AG09309 (cell line): ENCODE data around the gene SPATA3.
A peak's percentile ranks its signal among the peaks of the same experiment; 100 is the strongest.

ENCODE experiments used
- DNase-seq: peaks from one replicate; pipeline ENCODE4 v3.0.0-alpha.2; 2010; ENCODE audit warnings: low read depth
- H3K4me3 ChIP-seq: 2 replicates; pipeline ENCODE4 v1.5.1; 2011; ENCODE audit warnings: mild to moderate bottlenecking, low read depth, low read length, moderate library complexity; ENCODE audit not compliant: control insufficient read depth
- CTCF ChIP-seq: IDR thresholded peaks from 2 replicates; pipeline ENCODE4 v1.5.1; 2011; ENCODE audit warnings: mild to moderate bottlenecking, low read depth, low read length, inconsistent platforms; ENCODE audit not compliant: insufficient read depth, control insufficient read depth; ENCODE audit errors: missing control alignments

SPATA3 gene

GRCh38 chr2:231052494-231053451, 56.9 kb downstream of the SPATA3 start:
- H3K4me3 ChIP-seq = peak overlapping the region; percentile 55
- DNase-seq = peak; percentile 21
- TF ChIP-seq CTCF = peak; percentile 99

GRCh38 chr2:231053846-231054245, 57.9 kb downstream of the SPATA3 start:
- H3K4me3 ChIP-seq = no peak overlapping the region
- TF ChIP-seq CTCF = no peak
- no peak for DNase-seq

- peak; percentile 99 for TF ChIP-seq CTCF
- peak; percentile 73 for DNase-seq
- peak within 1 kb of the TSS; percentile 96 for H3K4me3 ChIP-seq
Measured at GRCh38 chr2:231056453-231057416, 60.8 kb downstream of the SPATA3 start, which contains the start of gene PSMD1. Gene PSMD1, plus strand, starts transcription at chr2:231056867. Its CDS starts 159 bp downstream, at chr2:231057026.

- TF ChIP-seq CTCF = no peak
- no peak for DNase-seq
- H3K4me3 ChIP-seq = peak overlapping the region; percentile 96
Measured at GRCh38 chr2:231057590-231057989, 61.7 kb downstream of the SPATA3 start.
